Measurements from ENCODE around the gene PNPLA3. TPM values are rescaled to one million over a fixed set of nuclear protein-coding genes. Genes with fewer than 3 reads are reported as not detected.

The PNPLA3 gene
- total and polyA plus RNA-seq, 9 of the 15 experiments (the other 6 are each of a cell fraction or from before 2014, with no cell fraction given), result 0.20 to 0.48 (median 0.38) TPM; not detected in 6

- TF ChIP-seq, protein P1, sequence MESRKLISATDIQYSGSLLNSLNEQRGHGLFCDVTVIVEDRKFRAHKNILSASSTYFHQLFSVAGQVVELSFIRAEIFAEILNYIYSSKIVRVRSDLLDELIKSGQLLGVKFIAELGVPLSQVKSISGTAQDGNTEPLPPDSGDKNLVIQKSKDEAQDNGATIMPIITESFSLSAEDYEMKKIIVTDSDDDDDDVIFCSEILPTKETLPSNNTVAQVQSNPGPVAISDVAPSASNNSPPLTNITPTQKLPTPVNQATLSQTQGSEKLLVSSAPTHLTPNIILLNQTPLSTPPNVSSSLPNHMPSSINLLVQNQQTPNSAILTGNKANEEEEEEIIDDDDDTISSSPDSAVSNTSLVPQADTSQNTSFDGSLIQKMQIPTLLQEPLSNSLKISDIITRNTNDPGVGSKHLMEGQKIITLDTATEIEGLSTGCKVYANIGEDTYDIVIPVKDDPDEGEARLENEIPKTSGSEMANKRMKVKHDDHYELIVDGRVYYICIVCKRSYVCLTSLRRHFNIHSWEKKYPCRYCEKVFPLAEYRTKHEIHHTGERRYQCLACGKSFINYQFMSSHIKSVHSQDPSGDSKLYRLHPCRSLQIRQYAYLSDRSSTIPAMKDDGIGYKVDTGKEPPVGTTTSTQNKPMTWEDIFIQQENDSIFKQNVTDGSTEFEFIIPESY (CRISPR knock-in tag; IDR thresholded peaks at IDR 0.05), result no peak
- no peak for TF ChIP-seq SRSF7 (optimal IDR thresholded peaks at IDR 0.05; ENCODE audit: low read depth, low read length)
- TF ChIP-seq TEAD4 (IDR thresholded peaks at IDR 0.05; ENCODE audit: low read length), result no peak
- TF ChIP-seq TEAD4 (CRISPR knock-in tag; IDR thresholded peaks at IDR 0.05; ENCODE audit: borderline replicate concordance), result no peak
- TF ChIP-seq ZNF431 (CRISPR knock-in tag; IDR thresholded peaks at IDR 0.05), result no peak
- TF ChIP-seq, protein P2, sequence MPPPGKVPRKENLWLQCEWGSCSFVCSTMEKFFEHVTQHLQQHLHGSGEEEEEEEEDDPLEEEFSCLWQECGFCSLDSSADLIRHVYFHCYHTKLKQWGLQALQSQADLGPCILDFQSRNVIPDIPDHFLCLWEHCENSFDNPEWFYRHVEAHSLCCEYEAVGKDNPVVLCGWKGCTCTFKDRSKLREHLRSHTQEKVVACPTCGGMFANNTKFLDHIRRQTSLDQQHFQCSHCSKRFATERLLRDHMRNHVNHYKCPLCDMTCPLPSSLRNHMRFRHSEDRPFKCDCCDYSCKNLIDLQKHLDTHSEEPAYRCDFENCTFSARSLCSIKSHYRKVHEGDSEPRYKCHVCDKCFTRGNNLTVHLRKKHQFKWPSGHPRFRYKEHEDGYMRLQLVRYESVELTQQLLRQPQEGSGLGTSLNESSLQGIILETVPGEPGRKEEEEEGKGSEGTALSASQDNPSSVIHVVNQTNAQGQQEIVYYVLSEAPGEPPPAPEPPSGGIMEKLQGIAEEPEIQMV (tag; conservative IDR thresholded peaks at IDR 0.05; ENCODE audit: low read depth), result no peak
- TF ChIP-seq RBM34 (IDR thresholded peaks at IDR 0.05; ENCODE audit: borderline replicate concordance, insufficient read depth, low read length), result no peak
- no peak for TF ChIP-seq PATZ1 (CRISPR knock-in tag; IDR thresholded peaks at IDR 0.05; ENCODE audit: borderline replicate concordance)
- no peak for TF ChIP-seq ZNF780A (CRISPR knock-in tag; IDR thresholded peaks at IDR 0.05)
- TF ChIP-seq RREB1 (CRISPR knock-in tag; IDR thresholded peaks at IDR 0.05), result no peak
- TF ChIP-seq ZNF668 (CRISPR knock-in tag; IDR thresholded peaks at IDR 0.05), result no peak
- no peak for TF ChIP-seq MCM3 (IDR thresholded peaks at IDR 0.05)
- no peak for TF ChIP-seq CBX8 (IDR thresholded peaks at IDR 0.05; ENCODE audit: borderline replicate concordance, extremely low read depth, low read depth, low read length, poor library complexity, severe bottlenecking)
- no peak for TF ChIP-seq CAMTA2 (CRISPR knock-in tag; conservative IDR thresholded peaks at IDR 0.05)
- TF ChIP-seq NCOA2 (IDR thresholded peaks at IDR 0.05; ENCODE audit: partially characterized antibody in 2 of 2), result no peak
Observed at GRCh38 chr22:43955040-43955882, 31.7 kb downstream of the PNPLA3 start, which contains the start of gene SAMM50 (continued).

Measured in K562 (cell line).